Mucosa of rectum (tissue), 2 donors: ENCODE results near the gene TAS2R60.
"Not testable (repeated sequence)": the region's sequence is repeated elsewhere in the genome, so short reads cannot be mapped to it uniquely, and the experiment has no call there.

ENCODE experiments used
- H3K27ac ChIP-seq, 2 donors: one replicate each; pipeline ENCODE4 v1.7.0; 2013; ENCODE audit warnings: inconsistent platforms in 2 of 2, low read depth in 2 of 2, low read length in 2 of 2
- H3K27me3 ChIP-seq, 2 donors: one replicate each; pipeline ENCODE4 v1.7.0; 2013; ENCODE audit warnings: low read length in 2 of 2; ENCODE audit not compliant: control insufficient read depth in 2 of 2, insufficient read depth in 2 of 2
- H3K36me3 ChIP-seq, 2 donors: one replicate each; pipeline ENCODE4 v1.7.0; 2013; ENCODE audit warnings: low read length in 2 of 2; ENCODE audit not compliant: control insufficient read depth in 2 of 2, insufficient read depth in 2 of 2
- H3K4me1 ChIP-seq, 2 donors: one replicate each; pipeline ENCODE4 v1.7.0; 2013; ENCODE audit warnings: low read length in 2 of 2, mild to moderate bottlenecking in 1 of 2; ENCODE audit not compliant: control insufficient read depth in 2 of 2, insufficient read depth in 2 of 2
- H3K4me3 ChIP-seq, 2 donors: one replicate each; pipeline ENCODE4 v1.7.0; 2013; ENCODE audit warnings: low read length in 2 of 2
- H3K9ac ChIP-seq, 2 donors: one replicate each; pipeline ENCODE4 v1.7.0; 2013; ENCODE audit warnings: low read length in 2 of 2, low read depth in 1 of 2, mild to moderate bottlenecking in 1 of 2
- H3K9me3 ChIP-seq, 2 donors: one replicate each; pipeline ENCODE4 v1.7.0; 2013; ENCODE audit warnings: low read length in 2 of 2; ENCODE audit not compliant: control insufficient read depth in 2 of 2
- donor health status: healthy.
- donor health status: Normal muscosa, but diverticular disease.

The TAS2R60 gene

GRCh38 chr7:143467724-143468123, 24.5 kb downstream of the TAS2R60 start:
- Histone ChIP-seq H3K9ac (no peak overlapping the region), H3K27me3 (no peaks in the 10 kb centered on the region), H3K36me3 (no peaks in the 10 kb centered on the region), H3K9me3 (no peaks in the 10 kb centered on the region), H3K4me3 (no peak overlapping the region), H3K27ac (no peak overlapping the region), H3K4me1 (peaks cover 3 to 4% of the 10 kb centered on the region in 2 donors)

- H3K4me1 ChIP-seq, H3K9me3 ChIP-seq, H3K27me3 ChIP-seq, H3K36me3 ChIP-seq: not testable (repeated sequence)
- Histone ChIP-seq H3K27ac (peak overlapping the region; percentile 72 to 78), H3K9ac (peak overlapping the region in 1 of 2 donors; percentile 55), H3K4me3 (peak overlapping the region in 1 of 2 donors; percentile 20)
These were observed 28.9 kb downstream of the TAS2R60 start for GRCh38 chr7:143472071-143472689.

DNA sequence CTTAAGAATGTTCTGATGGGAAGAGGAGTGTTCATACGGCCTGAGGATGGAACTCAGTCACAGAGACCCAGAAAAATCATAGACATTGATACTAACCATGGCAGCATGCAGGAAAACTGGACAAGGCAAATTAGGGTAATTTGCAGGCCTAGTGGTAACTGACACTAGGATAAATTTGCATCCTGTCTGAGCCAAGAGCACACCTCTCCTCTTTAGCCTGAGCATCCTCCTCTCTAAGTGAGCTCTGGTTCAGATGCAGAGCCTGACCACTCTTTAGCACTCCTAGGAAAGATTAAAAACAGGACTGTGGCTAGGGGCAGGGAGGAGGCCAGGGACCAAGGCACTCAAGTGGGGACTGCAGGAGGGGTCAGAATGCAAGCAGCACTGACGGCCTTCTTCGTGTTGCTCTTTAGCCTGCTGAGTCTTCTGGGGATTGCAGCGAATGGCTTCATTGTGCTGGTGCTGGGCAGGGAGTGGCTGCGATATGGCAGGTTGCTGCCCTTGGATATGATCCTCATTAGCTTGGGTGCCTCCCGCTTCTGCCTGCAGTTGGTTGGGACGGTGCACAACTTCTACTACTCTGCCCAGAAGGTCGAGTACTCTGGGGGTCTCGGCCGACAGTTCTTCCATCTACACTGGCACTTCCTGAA, 34.4 kb downstream of the TAS2R60 start, which contains the start of gene TAS2R41:
TSS of gene TAS2R41 (plus strand) at position 373 of the 650 bp plus-strand sequence. CDS start at position 373, 0 bp downstream.
- H3K9me3 ChIP-seq, result no peaks in the 10 kb centered on the region
- H3K27me3 ChIP-seq, result no peaks in the 10 kb centered on the region
- no peak within 1 kb of the TSS for H3K4me3 ChIP-seq
- no peak within 1 kb of the TSS for H3K9ac ChIP-seq
- H3K27ac ChIP-seq, result no peak within 1 kb of the TSS
- peaks cover 0 to 6% of the 10 kb centered on the region in 2 donors for H3K4me1 ChIP-seq
- no peaks in the 10 kb centered on the region for H3K36me3 ChIP-seq

GRCh38 chr7:143479055-143479766, 36.0 kb downstream of the TAS2R60 start:
- peak overlapping the region in 1 of 2 donors; percentile 32 for H3K27ac ChIP-seq
- H3K36me3 ChIP-seq, result no peaks in the 10 kb centered on the region
- H3K9ac ChIP-seq, result no peak overlapping the region

DNA sequence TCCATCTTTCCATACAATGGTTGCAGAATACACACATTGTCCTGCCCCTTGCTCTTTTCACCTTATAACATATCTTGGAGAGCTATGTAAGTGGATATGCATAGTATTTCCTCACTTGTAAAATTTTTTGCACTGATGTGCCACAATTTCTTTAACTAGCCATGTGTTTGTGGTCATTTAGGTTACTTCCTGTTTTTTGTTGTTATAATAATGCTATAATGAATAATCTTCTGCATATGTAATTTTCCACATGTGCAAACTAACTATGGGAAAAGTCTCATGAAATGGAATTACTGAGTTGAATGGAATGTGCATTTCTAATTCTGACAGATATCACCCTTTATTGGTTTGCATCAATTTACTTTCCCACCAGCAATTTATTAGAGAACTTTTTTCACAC, 37.2 kb downstream of the TAS2R60 start:
- Histone ChIP-seq H3K9me3 (no peaks in the 10 kb centered on the region), H3K27me3 (no peaks in the 10 kb centered on the region), H3K4me3 (no peak overlapping the region), H3K9ac (no peak overlapping the region), H3K36me3 (no peaks in the 10 kb centered on the region), H3K27ac (no peak overlapping the region), H3K4me1 (peaks cover 0 to 4% of the 10 kb centered on the region in 2 donors)

More at GRCh38 chr7:143479055-143479766, 36.0 kb downstream of the TAS2R60 start:
- H3K9me3 ChIP-seq, result no peaks in the 10 kb centered on the region
- H3K4me1 ChIP-seq, result peaks cover 0 to 4% of the 10 kb centered on the region in 2 donors
- no peaks in the 10 kb centered on the region for H3K27me3 ChIP-seq
- H3K4me3 ChIP-seq, result no peak overlapping the region

GRCh38 chr7:143484119-143484518, 40.9 kb downstream of the TAS2R60 start:
- no peaks in the 10 kb centered on the region for H3K9me3 ChIP-seq
- H3K9ac ChIP-seq, result no peak overlapping the region
- H3K27ac ChIP-seq, result peak overlapping the region in 1 of 2 donors; percentile 37
- no peaks in the 10 kb centered on the region for H3K36me3 ChIP-seq
- H3K4me1 ChIP-seq, result peaks cover 0 to 3% of the 10 kb centered on the region in 2 donors
- H3K27me3 ChIP-seq, result no peaks in the 10 kb centered on the region
- H3K4me3 ChIP-seq, result no peak overlapping the region

DNA sequence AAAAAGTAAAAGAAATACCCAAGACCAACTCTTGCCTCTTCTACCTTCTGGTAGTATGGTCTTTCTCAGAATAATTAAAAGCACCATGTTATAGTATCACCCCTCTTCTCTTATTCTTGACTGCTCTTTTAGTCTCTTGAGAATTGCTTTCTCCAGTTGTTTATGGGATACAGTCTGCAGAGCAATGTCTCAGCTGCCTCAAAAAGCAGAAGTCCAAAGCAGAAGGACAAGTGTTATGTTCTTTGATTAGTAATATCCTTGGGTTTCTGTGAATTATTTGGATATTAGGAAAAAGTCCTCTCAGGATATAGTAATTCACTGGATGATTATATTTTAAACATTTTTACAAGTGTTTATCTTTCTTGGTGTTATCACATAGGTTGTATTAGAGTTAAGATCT, 41.8 kb downstream of the TAS2R60 start:
- Histone ChIP-seq H3K9ac (no peak overlapping the region), H3K9me3 (no peaks in the 10 kb centered on the region), H3K4me1 (peaks cover 0 to 3% of the 10 kb centered on the region in 2 donors), H3K27me3 (no peaks in the 10 kb centered on the region), H3K36me3 (no peaks in the 10 kb centered on the region), H3K4me3 (no peak overlapping the region), H3K27ac (no peak overlapping the region)

GRCh38 chr7:143485500-143485899, 42.2 kb downstream of the TAS2R60 start:
- Histone ChIP-seq H3K9me3 (no peaks in the 10 kb centered on the region), H3K4me1 (peaks cover 0 to 3% of the 10 kb centered on the region in 2 donors), H3K36me3 (no peaks in the 10 kb centered on the region), H3K27ac (no peak overlapping the region), H3K27me3 (no peaks in the 10 kb centered on the region), H3K9ac (no peak overlapping the region), H3K4me3 (no peak overlapping the region)

DNA sequence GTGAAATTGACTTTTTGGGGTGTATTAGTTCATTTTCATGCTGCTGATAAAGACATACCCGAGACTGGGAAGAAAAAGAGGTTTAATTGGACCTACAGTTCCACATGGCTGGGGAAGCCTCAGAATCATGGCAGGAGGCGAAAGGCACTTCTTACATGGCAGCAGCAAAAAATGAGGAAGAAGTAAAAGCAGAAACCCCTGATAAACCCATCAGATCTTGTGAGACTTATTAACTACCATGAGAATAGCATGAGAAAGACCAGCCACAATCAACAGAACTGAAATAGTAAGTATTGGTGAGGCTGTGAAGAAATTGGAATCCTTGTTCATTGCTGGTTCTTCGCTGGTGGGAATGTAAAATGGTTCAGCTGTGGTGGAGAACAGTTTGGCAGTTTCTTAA, 43.0 kb downstream of the TAS2R60 start:
- H3K27ac ChIP-seq, result peak overlapping the region in 1 of 2 donors; percentile 49
- H3K27me3 ChIP-seq, H3K9ac ChIP-seq, H3K36me3 ChIP-seq, H3K4me1 ChIP-seq, H3K4me3 ChIP-seq, H3K9me3 ChIP-seq: not testable (repeated sequence)

DNA sequence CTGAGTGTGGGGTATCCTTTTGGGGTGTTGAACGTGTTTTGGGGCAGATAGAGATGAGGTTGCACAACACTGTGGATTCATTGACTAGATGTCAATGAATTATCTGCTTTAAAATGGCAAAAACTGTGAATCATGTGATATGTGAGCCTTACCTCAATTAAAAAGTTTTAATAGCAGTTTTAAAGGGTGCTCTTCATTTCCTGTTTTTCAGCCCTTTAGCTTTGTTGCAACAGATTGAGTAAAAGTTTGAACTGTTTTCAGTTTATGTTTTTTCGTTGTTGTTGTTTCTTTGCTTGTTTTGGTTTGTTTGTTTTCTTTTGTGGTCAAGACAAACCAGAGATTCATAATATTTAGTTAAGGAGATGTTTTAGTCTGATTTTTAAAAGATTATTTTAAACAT, 43.8 kb downstream of the TAS2R60 start:
- H3K27ac ChIP-seq, result peak overlapping the region; percentile 49
- no peaks in the 10 kb centered on the region for H3K27me3 ChIP-seq

More for the DNA sequence above, 43.8 kb downstream of the TAS2R60 start:
- Histone ChIP-seq H3K9ac (no peak overlapping the region), H3K36me3 (no peaks in the 10 kb centered on the region), H3K9me3 (no peaks in the 10 kb centered on the region), H3K4me3 (no peak overlapping the region), H3K4me1 (peaks cover 0 to 3% of the 10 kb centered on the region in 2 donors)
